Measurements from ENCODE around the gene IPO9.

- TF ChIP-seq POLR2A (IDR thresholded peaks at IDR 0.05) (no peak), POLR2AphosphoS5 (IDR thresholded peaks at IDR 0.05) (no peak)
- TF ChIP-seq, protein P1, sequence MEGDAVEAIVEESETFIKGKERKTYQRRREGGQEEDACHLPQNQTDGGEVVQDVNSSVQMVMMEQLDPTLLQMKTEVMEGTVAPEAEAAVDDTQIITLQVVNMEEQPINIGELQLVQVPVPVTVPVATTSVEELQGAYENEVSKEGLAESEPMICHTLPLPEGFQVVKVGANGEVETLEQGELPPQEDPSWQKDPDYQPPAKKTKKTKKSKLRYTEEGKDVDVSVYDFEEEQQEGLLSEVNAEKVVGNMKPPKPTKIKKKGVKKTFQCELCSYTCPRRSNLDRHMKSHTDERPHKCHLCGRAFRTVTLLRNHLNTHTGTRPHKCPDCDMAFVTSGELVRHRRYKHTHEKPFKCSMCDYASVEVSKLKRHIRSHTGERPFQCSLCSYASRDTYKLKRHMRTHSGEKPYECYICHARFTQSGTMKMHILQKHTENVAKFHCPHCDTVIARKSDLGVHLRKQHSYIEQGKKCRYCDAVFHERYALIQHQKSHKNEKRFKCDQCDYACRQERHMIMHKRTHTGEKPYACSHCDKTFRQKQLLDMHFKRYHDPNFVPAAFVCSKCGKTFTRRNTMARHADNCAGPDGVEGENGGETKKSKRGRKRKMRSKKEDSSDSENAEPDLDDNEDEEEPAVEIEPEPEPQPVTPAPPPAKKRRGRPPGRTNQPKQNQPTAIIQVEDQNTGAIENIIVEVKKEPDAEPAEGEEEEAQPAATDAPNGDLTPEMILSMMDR (IDR thresholded peaks at IDR 0.05) = no peak
Measured at GRCh38 chr1:201845331-201846083, 16.6 kb downstream of the IPO9 start.

All from prostate gland (tissue), 2 donors.